GM21447 (cell line): ENCODE measurements around the gene ODF2.

Experiments used
- ATAC-seq: cut with Tn5 transposase; IDR thresholded peaks from one replicate; pipeline ENCODE4 v1.9.1; 2021; ENCODE audit not compliant: unreplicated experiment

ODF2 gene

GRCh38 chr9:128526720-128527119 is 70.9 kb downstream of the ODF2 start:
- no peak for ATAC-seq

- no peak for ATAC-seq
Measured at GRCh38 chr9:128528445-128529160, 72.8 kb downstream of the ODF2 start.

- ATAC-seq = no peak
Measured at GRCh38 chr9:128529191-128529590, 73.4 kb downstream of the ODF2 start.

- ATAC-seq = no peak
Measured at GRCh38 chr9:128532581-128532980, 76.8 kb downstream of the ODF2 start.

- ATAC-seq = no peak
Measured at GRCh38 chr9:128540634-128541360, 85.0 kb downstream of the ODF2 start.

- ATAC-seq = no peak
Measured at GRCh38 chr9:128546504-128546903, 90.7 kb downstream of the ODF2 start.

- no peak for ATAC-seq
Measured at GRCh38 chr9:128548876-128549275, 93.1 kb downstream of the ODF2 start.

GRCh38 chr9:128550226-128550625 is 94.4 kb downstream of the ODF2 start:
- ATAC-seq = no peak
